VCaP (cell line): ENCODE measurements around the gene SMYD3.
"Not testable (repeated sequence)": the region's sequence is repeated elsewhere in the genome, so short reads cannot be mapped to it uniquely, and the experiment has no call there.

Source experiments
- H3K27ac ChIP-seq: fragments of 450-650 bp; 2 replicates; pipeline ENCODE4 v1.5.1; 2017
- TF ChIP-seq, protein P1 (sequence below): fragments of 450-650 bp; conservative IDR thresholded peaks from 2 replicates; pipeline ENCODE4 v1.5.1; 2017; ENCODE audit warnings: mild to moderate bottlenecking, moderate library complexity

The SMYD3 gene

GRCh38 chr1:246035060-246035541 lies 472.0 kb downstream of the SMYD3 start:
- TF ChIP-seq, protein P1, sequence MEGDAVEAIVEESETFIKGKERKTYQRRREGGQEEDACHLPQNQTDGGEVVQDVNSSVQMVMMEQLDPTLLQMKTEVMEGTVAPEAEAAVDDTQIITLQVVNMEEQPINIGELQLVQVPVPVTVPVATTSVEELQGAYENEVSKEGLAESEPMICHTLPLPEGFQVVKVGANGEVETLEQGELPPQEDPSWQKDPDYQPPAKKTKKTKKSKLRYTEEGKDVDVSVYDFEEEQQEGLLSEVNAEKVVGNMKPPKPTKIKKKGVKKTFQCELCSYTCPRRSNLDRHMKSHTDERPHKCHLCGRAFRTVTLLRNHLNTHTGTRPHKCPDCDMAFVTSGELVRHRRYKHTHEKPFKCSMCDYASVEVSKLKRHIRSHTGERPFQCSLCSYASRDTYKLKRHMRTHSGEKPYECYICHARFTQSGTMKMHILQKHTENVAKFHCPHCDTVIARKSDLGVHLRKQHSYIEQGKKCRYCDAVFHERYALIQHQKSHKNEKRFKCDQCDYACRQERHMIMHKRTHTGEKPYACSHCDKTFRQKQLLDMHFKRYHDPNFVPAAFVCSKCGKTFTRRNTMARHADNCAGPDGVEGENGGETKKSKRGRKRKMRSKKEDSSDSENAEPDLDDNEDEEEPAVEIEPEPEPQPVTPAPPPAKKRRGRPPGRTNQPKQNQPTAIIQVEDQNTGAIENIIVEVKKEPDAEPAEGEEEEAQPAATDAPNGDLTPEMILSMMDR, result no peak
- H3K27ac ChIP-seq, result peak overlapping the region; percentile 63

DNA sequence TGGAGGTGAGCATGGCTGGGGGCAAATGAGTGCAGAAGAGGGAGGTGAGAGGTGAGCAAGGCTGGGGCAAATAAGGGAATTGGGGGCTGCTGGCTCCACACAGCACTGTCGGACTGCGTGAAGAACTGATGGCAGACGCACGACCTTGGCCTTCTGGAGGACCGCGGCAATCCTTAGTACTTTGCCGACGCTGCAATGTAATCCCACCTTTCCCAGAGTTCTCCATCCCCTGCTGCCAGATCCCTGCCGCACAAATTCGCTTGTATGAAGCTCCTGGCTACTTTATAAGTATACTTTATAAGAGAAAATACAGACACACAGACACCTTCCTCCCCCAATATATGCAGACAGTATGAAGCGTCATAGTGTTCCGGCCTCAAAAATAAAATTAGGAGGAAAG lies 472.4 kb downstream of the SMYD3 start:
- peak overlapping the region; percentile 63 for H3K27ac ChIP-seq
- TF ChIP-seq, protein P1, result no peak

DNA sequence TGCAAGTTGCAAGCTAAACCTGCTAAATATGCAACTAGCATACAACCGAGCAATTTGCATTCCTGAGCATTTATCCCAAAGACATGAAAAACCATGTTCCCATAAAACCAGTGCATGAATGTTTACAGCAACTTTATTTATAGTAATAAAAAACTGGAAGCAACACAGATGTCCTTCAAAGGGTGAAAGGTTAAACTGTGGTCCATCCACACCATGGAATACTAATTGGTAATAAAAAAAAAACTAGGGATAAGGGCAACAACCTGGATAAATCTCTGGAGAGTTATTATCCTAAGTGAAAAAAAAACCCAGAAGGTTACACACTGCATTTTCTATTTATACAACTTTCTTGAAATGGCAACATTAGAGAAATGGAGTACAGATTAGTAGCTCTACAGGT lies 474.1 kb downstream of the SMYD3 start:
- H3K27ac ChIP-seq, result no peak overlapping the region; the same call in 1 of the 2 replicates
- TF ChIP-seq, protein P1, result no peak

- TF ChIP-seq, protein P1, result no peak
- peak overlapping the region; percentile 31; the same call in 1 of the 2 replicates for H3K27ac ChIP-seq
Measured at GRCh38 chr1:246032031-246032551, 475.0 kb downstream of the SMYD3 start.

DNA sequence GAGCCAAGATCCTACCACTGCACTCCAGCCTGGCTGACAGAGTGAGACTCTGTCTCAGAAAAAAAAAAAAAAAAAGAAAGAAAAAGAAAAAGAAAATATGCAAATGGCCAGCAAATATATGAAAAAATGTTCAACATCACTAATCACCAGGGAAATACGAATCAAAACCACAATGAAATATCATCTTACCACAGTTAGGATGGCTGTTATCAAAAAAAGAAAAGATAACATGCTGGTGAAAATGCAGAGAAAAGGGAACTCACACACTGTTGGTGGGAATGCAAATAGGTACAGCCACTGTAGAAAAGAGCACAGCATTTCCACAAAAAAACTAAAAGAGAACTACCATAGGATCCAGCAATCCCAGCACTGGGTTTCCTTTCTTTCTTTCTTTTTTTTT lies 477.5 kb downstream of the SMYD3 start:
- H3K27ac ChIP-seq, result no peak overlapping the region
- TF ChIP-seq, protein P1, result no peak

GRCh38 chr1:246024118-246024517 lies 483.0 kb downstream of the SMYD3 start:
- H3K27ac ChIP-seq, result not testable (repeated sequence)

- H3K27ac ChIP-seq, result no peak overlapping the region
- TF ChIP-seq, protein P1, result no peak
Measured at GRCh38 chr1:246020211-246020954, 486.7 kb downstream of the SMYD3 start.

GRCh38 chr1:246018146-246018545 lies 488.9 kb downstream of the SMYD3 start:
- no peak overlapping the region for H3K27ac ChIP-seq
- TF ChIP-seq, protein P1, result no peak
